ENCODE results near the gene NKX1-2. TPM values are rescaled to one million over a fixed set of nuclear protein-coding genes. Genes with fewer than 3 reads are reported as not detected.

The NKX1-2 gene
- total and polyA plus RNA-seq, 2 of the 8 experiments (the other 6 are each of a cell fraction or from before 2014, with no cell fraction given): 12.7 to 34.9 TPM

- no peak for TF ChIP-seq BACH1 (IDR thresholded peaks at IDR 0.05; ENCODE audit: low read length)
- TF ChIP-seq SIN3A (conservative IDR thresholded peaks at IDR 0.05 in 1 of 2, IDR thresholded peaks at IDR 0.05 in 1 of 2; ENCODE audit: low read depth in 1 of 2, low read length in 2 of 2): no peak
These were observed 47.5 kb upstream of the NKX1-2 start (continued) for GRCh38 chr10:124497196-124497881.

Measured in H1 (cell line).